HFFc6 (cell line): ENCODE measurements around the gene TBC1D4. TPM values are rescaled to one million over a fixed set of nuclear protein-coding genes. Genes with fewer than 3 reads are reported as not detected.
A peak's percentile ranks its signal among the peaks of the same experiment; 100 is the strongest.

Experiments
- DNase-seq: peaks from one replicate; pipeline ENCODE4 v3.0.0-alpha.2; 2018
- H3K27ac Mint-ChIP-seq: 2 replicates; pipeline ENCODE4 v1.8.0; 2020; ENCODE audit warnings: mild to moderate bottlenecking, mixed read lengths
- H3K27me3 Mint-ChIP-seq: 2 replicates; pipeline ENCODE4 v1.8.0; 2021; ENCODE audit warnings: mild to moderate bottlenecking, moderate library complexity, mixed read lengths; ENCODE audit not compliant: insufficient read depth
- H3K36me3 Mint-ChIP-seq: 2 replicates; pipeline ENCODE4 v1.8.0; 2021; ENCODE audit warnings: low read depth, mixed read lengths
- H3K4me1 Mint-ChIP-seq: 2 replicates; pipeline ENCODE4 v1.8.0; 2020; ENCODE audit warnings: low read depth, mixed read lengths
- H3K4me3 Mint-ChIP-seq: 2 replicates; pipeline ENCODE4 v1.8.0; 2020; ENCODE audit warnings: mild to moderate bottlenecking, moderate library complexity, mixed read lengths
- H3K9me3 Mint-ChIP-seq: 2 replicates; pipeline ENCODE4 v1.8.0; 2020; ENCODE audit warnings: mild to moderate bottlenecking, mixed read lengths
- CTCF ChIP-seq: fragments of 200-600 bp; sonication (generic); IDR thresholded peaks from 2 replicates; pipeline ENCODE4 v1.5.0; 2021; ENCODE audit warnings: antibody characterized with exemption, mild to moderate bottlenecking
- total RNA-seq, 6 experiments: library from RNA; stranded (reverse); fragmentation: NEBNext Ultra II Directional; extraction: Animal tissue kit (Norgen Biotek cat#: 25700); gene quantifications; 2 replicates in 1 of 6; 3 replicates in 5 of 6; pipeline ENCODE4 v1.2.3, GENCODE V29; 2021

Gene TBC1D4
- total RNA-seq, 6 experiments from 2014 or later: 13.6 to 20.6 (median 16.6) TPM

GRCh38 chr13:75369981-75370380, 112.0 kb downstream of the TBC1D4 start:
- Mint-ChIP-seq H3K27ac (no peak overlapping the region), H3K4me3 (no peak overlapping the region), H3K36me3 (no peaks in the 10 kb centered on the region), H3K4me1 (peaks cover 14% of the 10 kb centered on the region), H3K9me3 (no peaks in the 10 kb centered on the region), H3K27me3 (no peaks in the 10 kb centered on the region; the same call in 1 of the 2 replicates)
- no peak for DNase-seq
- TF ChIP-seq CTCF: no peak

- Mint-ChIP-seq H3K27ac (peak overlapping the region; percentile 79), H3K4me1 (peaks cover 7% of the 10 kb centered on the region), H3K36me3 (no peaks in the 10 kb centered on the region; the same call in 1 of the 2 replicates), H3K9me3 (no peaks in the 10 kb centered on the region), H3K27me3 (no peaks in the 10 kb centered on the region; the same call in 1 of the 2 replicates), H3K4me3 (peak overlapping the region; percentile 28)
- TF ChIP-seq CTCF: no peak
- peak; percentile 70 for DNase-seq
Measured at GRCh38 chr13:75368167-75368566, 113.8 kb downstream of the TBC1D4 start.

GRCh38 chr13:75366380-75367280, 115.3 kb downstream of the TBC1D4 start:
- H3K27me3 Mint-ChIP-seq: no peaks in the 10 kb centered on the region; the same call in 1 of the 2 replicates
- 0 out of 2 replicates have a peak, but pooled peaks have one; percentile 19 for TF ChIP-seq CTCF
- H3K9me3 Mint-ChIP-seq: no peaks in the 10 kb centered on the region
- no peak for DNase-seq
- H3K36me3 Mint-ChIP-seq: no peaks in the 10 kb centered on the region; the same call in 1 of the 2 replicates
- H3K27ac Mint-ChIP-seq: peak overlapping the region; percentile 89
- H3K4me3 Mint-ChIP-seq: peak overlapping the region; percentile 78
- H3K4me1 Mint-ChIP-seq: no peaks in the 10 kb centered on the region; the same call in 1 of the 2 replicates

GRCh38 chr13:75365724-75366173, 116.2 kb downstream of the TBC1D4 start:
- peak overlapping the region; percentile 89 for H3K27ac Mint-ChIP-seq
- DNase-seq: peak; percentile 91
- peak; percentile 35; the same call in 1 of the 2 replicates for TF ChIP-seq CTCF
- H3K4me1 Mint-ChIP-seq: peaks cover 4% of the 10 kb centered on the region; the same call in 1 of the 2 replicates
- no peaks in the 10 kb centered on the region for H3K9me3 Mint-ChIP-seq
- H3K36me3 Mint-ChIP-seq: no peaks in the 10 kb centered on the region; the same call in 1 of the 2 replicates
- no peaks in the 10 kb centered on the region; the same call in 1 of the 2 replicates for H3K27me3 Mint-ChIP-seq
- H3K4me3 Mint-ChIP-seq: peak overlapping the region; percentile 78

GRCh38 chr13:75364131-75364713, 117.7 kb downstream of the TBC1D4 start:
- Mint-ChIP-seq H3K27ac (peak overlapping the region; percentile 29), H3K4me3 (no peak overlapping the region), H3K27me3 (no peaks in the 10 kb centered on the region; the same call in 1 of the 2 replicates), H3K4me1 (peaks cover 19% of the 10 kb centered on the region), H3K36me3 (no peaks in the 10 kb centered on the region; the same call in 1 of the 2 replicates), H3K9me3 (no peaks in the 10 kb centered on the region)
- no peak for DNase-seq
- TF ChIP-seq CTCF: no peak; the same call in 1 of the 2 replicates
